ENCODE results near the gene PXMP2.
"Not testable (repeated sequence)": the region's sequence is repeated elsewhere in the genome, so short reads cannot be mapped to it uniquely, and the experiment has no call there.

PXMP2 gene

DNA sequence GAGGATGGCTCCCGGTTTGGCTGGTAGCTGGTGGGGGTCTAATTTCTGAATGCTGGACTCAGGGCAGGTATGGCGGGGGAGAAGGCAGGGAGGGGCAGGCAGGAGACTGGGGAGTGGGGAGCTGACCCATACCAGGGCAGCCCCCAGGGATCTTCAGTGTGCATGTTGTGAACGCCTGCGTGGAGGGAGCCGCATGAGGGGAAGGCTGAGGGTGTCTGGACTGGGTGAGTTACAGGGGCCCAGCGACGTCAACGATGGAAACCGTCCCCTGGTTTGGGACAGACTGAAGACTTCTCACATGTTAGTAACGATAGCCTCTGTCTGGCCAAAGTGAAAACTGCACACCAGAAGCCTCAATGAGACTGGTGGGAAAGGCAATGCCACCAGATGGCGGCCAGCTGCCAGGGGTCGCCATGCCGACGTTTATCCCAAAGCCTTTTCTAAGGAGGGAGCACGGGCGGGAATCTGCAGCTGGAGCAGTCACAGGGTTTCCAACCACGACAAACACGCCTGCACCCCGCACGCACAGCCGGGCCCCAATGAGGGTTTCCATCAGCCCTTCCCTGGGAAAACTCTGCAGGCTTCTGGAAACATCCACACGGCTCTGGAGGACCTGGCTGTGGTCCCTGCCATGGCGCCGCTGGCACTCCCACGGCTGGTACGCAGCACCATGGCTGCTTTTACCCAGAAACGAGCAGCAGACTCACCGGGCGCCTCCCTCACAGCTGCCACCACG, 37.3 kb downstream of the PXMP2 start:
- DNase-seq = no peak

DNA sequence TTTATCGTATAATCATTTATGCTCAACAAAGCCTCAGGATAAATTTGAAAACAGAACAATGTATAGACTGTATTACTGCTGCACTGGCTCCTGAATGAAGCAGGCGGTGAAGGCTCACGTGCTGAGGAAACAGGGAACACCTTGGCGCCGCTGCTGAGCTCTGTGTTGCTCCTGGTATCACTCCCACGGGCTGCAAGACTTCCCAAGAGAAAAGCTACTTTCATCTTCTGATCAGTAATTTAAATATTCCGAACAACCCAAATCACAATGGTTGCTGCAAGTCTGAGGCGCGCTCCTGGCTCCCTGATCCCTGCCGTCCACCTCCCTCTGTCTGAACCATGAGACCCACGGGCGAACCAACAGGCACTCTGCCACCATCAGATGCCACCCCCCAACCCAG, 39.0 kb downstream of the PXMP2 start:
- DNase-seq = no peak

DNA sequence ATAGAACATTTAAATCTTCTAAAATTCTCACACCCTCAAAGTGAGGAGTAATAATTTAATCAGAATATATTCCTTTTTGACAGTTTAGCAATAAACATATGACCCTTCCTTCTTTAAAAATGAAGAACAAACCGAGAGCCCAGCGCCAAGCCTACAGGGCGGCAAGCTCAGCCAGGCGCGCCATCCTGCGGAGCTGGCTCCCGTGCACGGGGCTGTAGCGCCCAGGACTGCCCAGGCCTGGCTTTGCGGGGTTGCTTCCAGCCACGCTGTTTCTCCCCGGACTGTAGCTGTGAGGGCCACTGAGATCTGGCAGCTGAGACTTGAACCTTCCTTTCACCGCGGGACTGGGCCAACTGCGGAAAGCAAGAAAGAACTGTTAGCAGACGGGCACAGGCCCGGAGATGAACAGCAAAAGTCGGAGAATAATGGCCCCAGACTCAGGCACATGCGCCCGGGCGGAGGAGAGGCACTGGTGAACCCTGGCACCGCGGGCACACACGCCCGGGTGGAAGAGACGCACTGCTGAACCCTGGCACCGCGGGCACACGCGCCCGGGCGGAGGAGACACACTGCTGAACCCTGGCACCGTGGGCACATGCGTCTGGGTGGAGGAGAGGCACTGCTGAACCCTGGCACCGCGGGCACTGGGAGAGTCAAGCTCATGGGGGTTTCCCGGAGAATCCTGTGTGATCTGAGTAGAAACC, 39.9 kb downstream of the PXMP2 start:
- DNase-seq = no peak

DNA sequence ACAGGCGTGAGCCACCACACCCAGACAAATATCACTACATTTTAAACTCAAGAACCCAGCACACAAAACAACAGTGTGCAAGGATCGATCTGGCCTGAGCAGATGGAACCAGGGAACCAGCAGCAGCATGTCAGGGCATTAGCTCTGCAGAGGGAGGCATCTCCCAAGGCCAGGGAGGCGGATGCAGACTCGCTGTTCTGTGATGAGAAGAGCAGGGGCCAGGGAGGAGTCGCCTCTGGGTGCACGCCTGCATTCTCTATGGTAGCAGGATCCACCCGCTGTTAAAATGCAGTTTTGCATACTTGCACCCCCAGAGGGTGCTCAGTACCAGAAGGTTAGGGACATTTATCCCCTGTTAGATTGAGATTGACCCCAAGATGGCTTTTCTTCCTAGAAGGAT, 41.1 kb downstream of the PXMP2 start:
- DNase-seq = no peak

DNA sequence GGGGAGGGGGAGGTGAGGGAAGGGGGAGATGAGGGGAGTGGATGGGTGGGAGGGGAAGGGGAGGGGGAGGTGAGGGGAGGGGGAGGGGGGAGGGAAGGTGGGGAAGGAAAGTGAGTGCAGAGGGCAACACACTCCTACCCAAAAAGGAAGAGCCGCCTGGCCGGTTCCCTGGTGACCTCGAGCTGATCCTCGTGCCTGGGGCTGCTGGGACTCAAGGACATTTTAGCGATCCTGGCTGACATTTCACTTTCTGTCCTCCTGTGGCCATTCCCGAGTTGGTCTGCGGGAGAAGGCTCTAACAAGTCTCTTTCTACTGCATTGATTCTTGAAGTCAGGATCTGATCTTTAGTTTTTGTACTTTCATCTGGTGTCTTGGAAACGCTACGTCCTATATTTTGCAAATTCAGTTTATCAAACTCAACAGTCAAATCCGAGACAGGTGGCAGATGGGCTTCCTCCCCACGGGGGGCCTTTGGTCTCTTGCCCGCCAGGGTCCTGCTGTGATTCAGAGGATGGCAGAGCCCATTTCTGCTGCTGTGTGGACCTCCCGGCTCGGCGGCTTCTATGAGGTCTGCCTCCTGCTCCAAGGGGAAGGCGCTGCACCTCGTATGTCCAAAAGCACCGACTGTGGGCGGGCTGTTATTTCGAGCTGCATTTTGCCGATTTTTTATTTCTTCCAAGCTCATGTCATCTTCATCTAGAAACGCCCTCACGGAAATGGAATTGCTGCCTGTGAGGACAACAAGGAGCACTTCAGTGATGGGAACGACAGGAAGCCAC, 42.3 kb downstream of the PXMP2 start:
- DNase-seq = no peak

DNA sequence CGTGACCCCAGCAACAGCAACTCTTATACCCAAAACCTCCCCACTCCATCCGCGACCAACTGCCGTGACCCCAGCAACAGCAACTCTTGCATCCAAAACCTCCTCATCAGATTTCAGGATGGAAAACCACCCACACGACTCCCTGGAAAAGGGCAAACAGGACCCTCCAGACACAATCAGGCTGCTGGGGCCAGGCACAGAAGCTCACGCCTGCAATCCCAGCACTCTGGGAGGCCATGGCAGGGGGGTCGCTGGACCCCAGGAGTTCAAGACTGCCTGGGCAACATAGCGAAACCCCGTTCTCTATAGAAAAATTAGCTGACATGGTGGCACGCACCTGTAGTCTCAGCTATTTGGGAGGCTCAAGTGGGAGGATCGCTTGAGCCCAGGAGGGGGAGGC, 43.0 kb downstream of the PXMP2 start:
- DNase-seq = no peak

DNA sequence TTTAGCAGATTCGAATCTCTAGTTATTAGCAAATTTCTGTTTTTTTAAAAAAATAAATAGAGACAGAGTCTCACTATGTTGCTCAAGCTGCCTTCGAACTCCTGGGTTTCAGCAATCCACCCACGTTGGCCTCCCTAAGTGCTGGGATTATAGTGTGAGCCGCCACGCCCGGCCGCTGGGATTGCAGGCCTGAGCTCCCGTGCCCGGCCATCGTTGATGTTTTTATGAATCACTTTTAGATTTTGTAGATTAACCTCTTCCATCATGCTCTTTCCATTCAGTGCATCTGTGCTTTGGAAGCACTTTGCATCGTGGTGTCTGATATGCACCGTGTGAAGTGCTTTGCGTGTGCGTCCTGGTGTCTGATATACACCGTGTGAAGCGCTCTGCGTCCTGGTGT, 44.2 kb downstream of the PXMP2 start:
- no peak for DNase-seq

DNA sequence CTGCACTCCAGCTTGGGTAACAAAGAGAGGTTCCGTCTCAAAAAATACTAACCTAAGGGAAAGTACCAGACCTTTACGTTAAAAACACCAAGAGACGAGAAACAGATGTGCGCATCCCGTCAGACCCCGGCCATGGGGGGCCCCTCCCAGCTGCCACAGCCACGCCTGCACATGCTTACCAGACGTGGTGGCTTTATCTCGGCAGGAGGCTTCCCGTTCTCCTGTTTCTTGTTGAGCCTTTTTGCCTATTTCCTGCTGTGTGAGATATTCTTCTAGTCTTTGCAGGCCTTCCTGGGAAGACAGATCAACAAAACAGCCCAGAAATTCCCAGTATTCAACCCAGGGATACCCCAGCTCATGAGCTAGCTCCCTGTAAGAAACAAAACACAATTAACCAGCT, 46.8 kb downstream of the PXMP2 start:
- DNase-seq = no peak

DNA sequence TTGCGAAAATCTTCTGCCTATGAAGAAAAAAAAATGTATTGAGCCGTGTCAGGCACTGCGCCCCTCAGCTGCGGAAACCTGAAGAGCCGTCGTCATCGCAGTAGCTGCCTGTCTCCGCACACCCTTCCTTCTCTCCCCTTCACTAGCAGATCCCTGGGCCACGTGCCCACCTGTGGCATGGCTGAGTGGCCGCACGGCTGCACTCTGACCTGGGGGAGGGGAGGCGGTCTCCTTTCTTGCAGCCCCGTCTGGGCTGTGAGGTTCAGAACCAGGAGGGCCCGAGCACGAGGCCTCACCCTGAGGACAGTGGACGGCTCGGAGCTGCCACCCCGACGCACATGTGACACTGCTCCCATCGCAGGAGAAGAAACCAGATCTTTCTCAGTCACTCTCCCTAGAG, 48.1 kb downstream of the PXMP2 start:
- no peak for DNase-seq

DNA sequence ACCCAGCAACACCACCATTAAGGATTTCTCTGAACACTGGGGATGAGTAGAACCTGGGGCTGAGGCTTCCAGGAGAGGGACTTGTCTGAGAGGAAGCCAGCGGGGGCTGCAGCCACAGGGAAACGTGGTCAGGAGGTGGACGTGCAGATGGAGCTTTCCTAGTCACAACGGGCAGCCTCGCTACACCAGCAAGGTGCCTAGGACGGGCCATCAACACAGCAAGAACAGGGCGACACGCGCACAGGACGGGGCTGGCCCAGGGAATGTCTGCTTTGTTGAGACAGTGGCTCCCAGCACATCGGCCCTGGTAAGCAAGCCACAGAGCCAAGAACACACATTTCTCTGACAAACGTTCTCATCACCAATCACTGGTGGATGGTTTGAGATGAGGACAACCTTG, 49.0 kb downstream of the PXMP2 start:
- DNase-seq = no peak

DNA sequence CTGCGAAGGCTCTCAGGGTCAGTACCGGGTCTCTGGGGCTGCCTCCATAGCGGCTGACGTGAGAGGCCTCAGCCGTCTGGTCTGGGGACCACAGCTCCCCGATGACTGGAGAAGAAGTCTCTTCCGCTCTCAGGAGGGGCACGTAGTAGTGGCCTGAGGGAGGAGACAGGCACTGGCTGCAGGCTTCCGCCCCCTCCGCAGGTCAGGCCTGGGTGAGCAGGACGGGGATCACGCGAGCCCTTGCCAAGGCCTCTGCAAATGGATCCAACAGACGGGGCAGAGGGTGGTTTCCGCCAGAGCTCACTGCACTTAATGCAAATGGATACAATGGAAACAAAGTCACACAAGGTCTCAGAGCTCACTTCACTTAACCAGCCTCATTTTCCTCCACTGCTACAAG, 49.5 kb downstream of the PXMP2 start:
- no peak for DNase-seq

DNA sequence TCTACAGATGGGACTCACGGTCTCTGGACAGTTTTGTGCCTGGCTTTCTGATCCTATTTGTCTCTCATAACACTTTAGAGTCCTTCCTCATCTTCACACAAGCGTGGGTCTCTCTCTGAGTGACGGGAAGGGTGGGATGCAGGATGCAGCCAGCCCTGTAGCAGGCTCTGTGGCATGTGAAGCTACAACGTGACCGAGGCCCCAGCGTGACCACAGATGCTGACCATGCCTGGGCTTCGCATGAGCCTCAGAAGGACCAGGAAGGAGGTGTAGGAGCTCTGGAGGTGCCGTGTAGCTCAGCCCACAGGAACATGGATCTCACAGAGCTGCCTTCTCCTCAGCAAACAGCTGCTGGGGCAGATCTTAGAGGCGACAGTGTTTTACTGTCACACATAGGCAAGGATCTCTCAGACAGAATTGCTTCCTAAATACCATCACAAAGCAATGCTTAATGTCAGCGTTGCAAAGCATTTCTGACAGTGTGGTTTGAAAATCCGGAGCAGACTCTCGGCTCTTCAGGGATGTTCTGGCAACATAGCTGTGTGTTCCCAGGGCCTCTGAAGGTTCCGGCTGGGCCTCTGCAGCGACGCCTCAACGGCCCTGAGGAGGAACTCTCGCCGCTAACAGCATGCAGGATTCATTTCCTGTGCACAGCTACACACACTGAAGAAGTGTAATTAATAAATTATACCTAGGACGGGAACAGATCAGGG, 52.4 kb downstream of the PXMP2 start:
- no peak for DNase-seq

DNA sequence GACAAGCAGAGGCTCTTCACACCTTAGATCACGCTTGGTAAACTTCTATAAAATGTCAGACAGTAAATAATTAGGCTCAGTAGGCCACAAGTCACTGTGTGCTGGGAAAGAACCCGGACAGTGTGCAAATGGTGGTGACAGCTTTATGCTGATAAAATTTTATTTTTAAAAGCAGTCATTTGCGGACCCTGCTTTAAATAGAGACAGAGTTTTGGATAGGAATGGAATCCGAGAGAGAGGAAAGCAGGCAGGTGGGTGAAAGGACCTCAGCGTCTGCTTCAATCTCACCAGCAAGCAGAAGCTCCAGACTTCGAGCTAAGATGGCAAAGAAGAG, 52.9 kb downstream of the PXMP2 start:
- DNase-seq = no peak

DNA sequence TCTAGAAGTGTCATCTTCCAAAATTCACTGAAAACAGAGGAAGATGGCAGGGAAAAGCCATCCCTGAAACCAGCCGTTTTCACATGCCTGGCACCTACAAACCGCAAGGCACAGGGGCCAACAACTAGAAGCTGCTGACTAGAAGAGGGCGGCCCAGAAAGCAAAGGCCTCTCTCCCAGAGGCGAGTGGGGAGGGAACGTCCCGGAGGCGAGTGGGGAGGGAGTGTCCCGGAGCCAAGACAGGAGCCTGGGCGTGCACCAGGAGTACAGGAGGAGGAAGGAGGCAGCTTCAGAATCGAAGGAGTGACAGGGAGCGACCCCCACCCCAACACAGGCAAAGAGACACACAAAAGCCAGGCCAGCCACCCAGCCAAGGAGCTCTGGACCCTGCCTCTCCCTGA, 53.3 kb downstream of the PXMP2 start:
- DNase-seq = no peak

DNA sequence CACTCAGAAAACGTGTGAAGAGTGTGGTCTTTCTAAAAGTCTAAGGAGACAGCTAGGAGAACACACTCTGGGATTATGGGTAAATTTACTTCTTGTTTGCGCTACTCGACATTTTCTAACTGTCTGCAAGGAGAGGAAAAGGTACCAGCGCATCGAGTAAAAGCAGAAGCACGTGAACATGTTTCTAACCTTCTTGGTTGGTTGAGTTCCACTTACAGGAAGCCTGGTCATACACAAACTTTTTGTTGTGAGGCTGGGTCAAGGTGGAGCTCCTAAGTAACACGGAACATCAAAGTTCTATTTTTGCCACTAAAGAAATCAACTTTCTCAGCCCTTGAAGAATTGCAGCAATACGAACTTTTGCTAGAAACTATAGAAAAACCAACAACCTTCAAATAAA, 54.2 kb downstream of the PXMP2 start:
- no peak for DNase-seq

DNA sequence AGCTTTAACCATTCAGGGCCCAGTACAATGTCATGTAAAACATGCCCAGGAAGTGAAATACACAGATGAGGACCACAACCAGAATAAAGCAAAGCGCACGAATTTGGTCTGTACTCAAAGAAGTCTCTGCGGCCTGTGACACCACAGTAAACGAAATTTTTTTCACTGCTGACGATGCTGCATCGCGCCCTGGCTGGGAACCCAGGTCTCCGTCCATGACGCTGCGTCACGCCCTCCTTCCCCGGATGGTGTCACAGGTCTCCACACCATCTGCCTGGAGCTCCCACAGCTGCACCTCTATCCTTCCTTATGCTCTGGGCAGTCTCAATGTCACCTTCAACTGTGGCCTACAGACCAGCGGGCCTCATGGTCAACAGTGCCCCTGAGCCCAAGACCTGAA, 56.4 kb downstream of the PXMP2 start:
- DNase-seq = no peak

DNA sequence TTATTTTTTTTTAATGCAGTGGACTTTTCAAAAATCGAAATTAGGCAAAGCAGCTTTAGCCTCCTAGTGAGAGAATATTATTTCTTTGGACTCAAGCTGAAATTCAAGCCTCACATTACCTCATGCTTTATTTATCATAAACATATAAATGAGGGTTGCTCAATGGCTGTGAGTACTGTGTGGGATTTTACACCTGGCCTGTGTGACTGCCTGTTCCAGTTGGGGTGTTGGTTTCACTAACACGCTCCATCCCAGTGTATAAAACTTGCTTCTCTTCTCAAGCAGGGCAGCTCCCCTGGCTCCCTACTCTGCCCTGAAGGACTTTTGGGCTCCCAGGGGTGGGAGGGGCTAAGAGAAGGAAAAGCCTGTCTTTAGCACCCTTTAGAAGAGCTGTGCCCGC, 59.2 kb downstream of the PXMP2 start:
- DNase-seq = no peak

DNA sequence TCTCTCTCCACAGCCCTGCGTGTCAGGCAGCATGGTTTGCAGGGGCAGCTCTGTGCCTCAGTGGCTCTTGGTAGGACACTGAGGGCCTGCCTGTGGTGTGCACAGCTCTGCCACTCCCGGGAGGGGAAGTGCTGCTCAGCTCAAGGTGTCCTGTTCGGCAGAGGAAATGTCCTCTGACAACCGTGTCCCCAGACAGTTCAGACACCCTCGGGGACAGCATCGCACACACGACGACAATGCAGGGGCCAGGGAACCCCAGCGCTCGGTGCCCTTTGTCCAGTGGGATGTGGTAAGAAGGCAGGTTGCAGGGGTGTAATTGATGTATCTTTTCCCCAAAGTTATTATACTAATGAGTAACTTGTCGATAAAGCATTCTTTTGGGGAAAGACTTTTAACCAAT, 60.0 kb downstream of the PXMP2 start:
- DNase-seq = no peak

DNA sequence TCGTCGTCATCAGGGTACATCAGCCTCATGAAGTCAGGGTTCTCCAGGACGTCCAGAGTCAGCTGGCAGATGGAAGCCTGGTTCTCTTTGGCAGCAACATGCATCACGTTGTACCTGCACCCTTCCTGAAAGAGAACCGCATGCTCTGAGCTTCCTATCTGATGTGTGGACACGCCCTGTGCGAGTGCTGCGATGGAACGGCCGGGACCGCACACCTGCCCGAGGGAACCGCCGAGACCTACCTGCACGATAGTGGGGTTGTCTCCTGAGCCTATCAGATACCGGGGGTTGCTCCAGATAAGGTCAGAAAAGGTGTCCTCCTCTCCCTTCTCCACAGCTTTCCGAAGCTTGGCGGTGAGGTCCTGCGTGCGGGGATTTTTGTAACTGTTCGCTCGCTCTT, 60.5 kb downstream of the PXMP2 start:
- DNase-seq = no peak

DNA sequence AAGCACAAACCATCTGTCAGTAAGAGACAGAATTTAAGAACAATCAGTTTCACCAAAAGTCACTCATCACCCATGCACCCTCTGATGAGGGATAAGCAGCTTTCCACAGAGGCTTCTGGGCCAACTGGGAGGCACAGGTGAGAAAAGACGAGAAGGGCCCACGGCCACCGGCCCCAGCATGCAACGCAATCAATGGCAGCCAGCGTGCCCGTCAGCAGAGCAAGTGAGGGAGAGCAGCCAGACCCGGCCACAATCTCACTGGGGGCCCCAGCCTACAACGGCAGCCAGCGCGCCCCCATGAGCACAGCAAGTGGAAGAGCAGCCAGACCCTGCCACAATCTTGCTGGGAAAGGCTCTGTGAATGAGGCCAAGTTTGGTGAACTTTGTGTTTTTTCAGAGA, 60.9 kb downstream of the PXMP2 start:
- DNase-seq = no peak

DNA sequence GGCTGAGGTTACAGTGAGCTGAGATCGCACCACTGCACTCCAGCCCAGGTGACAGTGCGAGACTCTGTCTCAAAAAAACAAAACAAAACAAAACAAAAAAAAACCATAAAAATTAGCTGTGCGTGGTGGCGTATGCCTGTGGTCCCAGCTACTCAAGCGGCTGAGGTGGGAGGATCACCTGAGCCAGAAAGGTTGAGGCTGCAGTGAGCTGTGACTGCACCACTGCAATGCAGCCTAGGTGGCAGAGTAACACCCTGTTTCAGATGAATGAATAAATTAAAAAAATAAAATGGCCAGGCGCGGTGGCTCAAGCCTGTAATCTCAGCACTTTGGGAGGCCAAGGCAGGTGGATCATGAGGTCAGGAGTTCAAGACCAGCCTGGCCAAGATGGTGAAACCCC, 66.3 kb downstream of the PXMP2 start:
- DNase-seq = not testable (repeated sequence)

DNA sequence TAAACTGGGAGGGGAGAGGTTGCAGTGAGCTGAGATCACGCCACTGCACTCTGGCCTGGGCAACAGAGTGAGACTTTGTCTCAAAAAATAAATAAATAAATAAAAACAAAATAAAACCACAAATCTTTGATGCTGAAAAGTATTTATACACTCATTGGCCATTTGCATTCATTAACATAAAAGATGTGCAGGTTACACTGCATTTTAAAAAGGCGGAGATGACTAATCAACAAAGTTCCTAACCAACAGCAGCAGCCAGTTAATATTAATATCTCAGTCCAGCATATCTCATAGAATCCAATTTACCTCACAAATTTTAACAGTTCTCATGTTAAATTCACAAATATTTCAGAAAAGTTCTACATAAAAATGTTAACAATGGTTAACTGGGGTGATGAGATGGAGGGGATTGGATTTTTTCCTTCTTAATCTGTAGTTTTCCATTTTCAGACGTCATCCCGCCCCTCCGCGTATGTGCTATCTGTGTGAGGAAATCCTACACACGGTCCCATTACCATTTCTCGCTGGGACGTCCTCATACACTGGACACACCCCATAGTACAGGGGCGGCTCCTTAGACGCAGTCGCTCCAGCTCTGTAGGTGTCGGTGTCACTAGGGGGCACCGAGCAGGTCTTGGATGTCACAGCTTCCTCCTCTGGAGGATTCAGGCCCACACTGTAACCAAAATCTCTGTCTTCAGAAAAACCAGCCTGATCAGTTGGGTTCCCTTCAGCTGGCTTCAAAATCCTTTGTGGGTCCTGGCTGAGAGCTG, 67.0 kb downstream of the PXMP2 start:
- no peak for DNase-seq
